ENCODE results near the gene TIGD4.

Gene TIGD4

GRCh38 chr4:152805071-152805650, 25.6 kb upstream of the TIGD4 start:
- no peak for TF ChIP-seq CTCF (IDR thresholded peaks at IDR 0.05; ENCODE audit: insufficient read depth, missing control alignments)
- DNase-seq (ENCODE audit: insufficient read length, low spot score) (no peak), FAIRE-seq (peak; percentile 68)

DNA sequence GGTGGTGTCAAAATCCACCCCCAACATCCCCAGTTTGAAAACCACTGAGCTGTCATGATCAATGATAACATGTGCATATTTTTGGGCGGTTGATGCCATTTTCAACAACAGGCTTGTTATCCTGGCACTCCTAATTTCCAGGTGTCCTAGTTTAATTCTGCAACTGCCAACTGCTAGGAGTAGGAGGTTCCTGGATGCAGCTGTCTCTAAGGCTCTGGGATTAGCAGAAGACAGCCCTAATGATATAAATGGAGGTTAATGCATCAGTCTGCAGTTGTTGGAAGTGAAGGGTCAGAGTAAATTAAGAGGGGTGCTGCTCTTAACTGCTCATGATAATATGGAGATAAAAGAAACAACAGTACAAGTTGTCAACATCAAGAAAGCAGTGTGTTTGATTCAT, 24.0 kb upstream of the TIGD4 start:
- no peak for FAIRE-seq
- no peak for TF ChIP-seq CTCF (IDR thresholded peaks at IDR 0.05; ENCODE audit: insufficient read depth, missing control alignments)
- no peak for DNase-seq (ENCODE audit: insufficient read length, low spot score)

DNA sequence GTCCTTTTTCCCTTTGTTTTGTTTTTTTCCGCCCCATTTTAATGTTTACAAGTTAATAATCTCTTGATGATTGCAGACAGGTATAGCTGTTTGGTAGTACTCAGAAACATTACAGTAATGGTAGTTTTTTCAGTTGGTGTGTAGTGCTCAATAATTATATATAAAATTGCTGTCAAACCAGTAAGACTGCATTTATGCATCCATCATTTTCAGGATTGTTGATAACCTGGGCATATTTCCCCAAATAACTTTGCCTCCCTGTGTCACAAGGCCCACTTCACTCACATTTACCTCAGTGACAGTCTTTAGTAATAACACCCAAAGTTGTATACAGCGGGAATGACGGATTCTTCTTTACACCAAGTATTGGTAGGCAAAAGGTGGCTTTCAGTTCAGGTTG, 16.4 kb upstream of the TIGD4 start:
- no peak for TF ChIP-seq CTCF (IDR thresholded peaks at IDR 0.05; ENCODE audit: insufficient read depth, missing control alignments)
- FAIRE-seq (peak; percentile 41), DNase-seq (ENCODE audit: insufficient read length, low spot score) (no peak)

GRCh38 chr4:152786627-152787026, 7.1 kb upstream of the TIGD4 start:
- DNase-seq (ENCODE audit: insufficient read length, low spot score) (no peak), FAIRE-seq (peak; percentile 84)
- no peak for TF ChIP-seq CTCF (IDR thresholded peaks at IDR 0.05; ENCODE audit: insufficient read depth, missing control alignments)

DNA sequence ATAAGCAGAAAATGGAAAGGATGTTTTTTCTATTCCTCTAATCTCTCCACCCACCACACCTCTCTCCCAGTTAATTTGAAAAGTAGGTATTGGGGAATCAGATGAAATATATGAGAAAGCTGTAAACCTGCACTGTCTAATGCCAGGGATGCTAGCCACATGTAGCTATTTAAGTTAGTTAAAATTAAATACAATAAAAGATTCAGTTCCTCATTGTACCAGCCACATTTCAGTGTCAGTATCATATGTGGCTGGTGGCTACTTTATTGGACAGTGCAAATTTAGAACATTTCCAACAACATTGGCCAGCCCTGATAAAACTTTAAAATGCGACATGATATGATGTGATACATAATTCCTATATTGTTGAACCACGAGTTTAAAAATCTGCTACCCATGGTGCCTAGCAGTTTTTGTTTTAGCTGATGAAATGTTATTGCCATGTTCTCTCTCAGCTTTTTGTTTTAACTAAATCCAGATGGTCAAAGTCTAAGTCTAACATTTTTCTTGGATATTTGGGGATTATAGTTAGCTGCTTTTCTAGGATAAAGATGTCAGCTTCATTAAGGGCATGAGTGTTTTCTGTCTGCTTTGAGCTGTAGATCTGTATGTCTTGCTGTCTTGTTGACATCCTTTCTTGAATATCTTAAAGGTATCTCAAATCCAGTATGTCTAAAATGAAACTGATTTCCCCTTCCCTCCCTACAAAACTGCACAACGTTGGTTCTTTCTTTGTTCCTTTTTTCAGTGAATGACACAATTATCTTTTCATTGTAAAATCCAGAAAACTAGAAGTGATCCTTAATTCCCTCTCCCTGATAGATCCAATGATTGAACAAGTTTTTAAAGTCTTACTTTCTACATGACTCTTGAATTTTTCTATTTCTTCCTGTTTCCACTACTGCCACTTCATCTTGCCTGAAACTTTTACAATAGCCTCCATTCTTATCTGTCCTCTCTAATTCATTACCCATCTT, 6.4 kb upstream of the TIGD4 start:
- DNase-seq (ENCODE audit: insufficient read length, low spot score) = no peak
- peak; percentile 99 for FAIRE-seq

GRCh38 chr4:152784490-152785350, 5.2 kb upstream of the TIGD4 start:
- DNase-seq (ENCODE audit: insufficient read length, low spot score) = no peak
- FAIRE-seq = peak; percentile 86
- peak; percentile 49 for TF ChIP-seq CTCF (IDR thresholded peaks at IDR 0.05; ENCODE audit: insufficient read depth, missing control alignments)

More for the DNA sequence above, 6.4 kb upstream of the TIGD4 start:
- no peak for TF ChIP-seq CTCF (IDR thresholded peaks at IDR 0.05; ENCODE audit: insufficient read depth, missing control alignments)
